H9 (cell line): ENCODE measurements around the gene SLC2A11. TPM values are rescaled to one million over a fixed set of nuclear protein-coding genes. Genes with fewer than 3 reads are reported as not detected.
A peak's percentile ranks its signal among the peaks of the same experiment; 100 is the strongest.

Experiments
- DNase-seq: peaks from one replicate; pipeline ENCODE4 v3.0.0-alpha.2; 2017
- H2AFZ ChIP-seq: one replicate; pipeline ENCODE4 v1.6.1; 2013; ENCODE audit warnings: mild to moderate bottlenecking, low read length, control low read depth, moderate library complexity
- H2AK5ac ChIP-seq: 2 replicates; pipeline ENCODE4 v1.6.1; 2013; ENCODE audit warnings: low read length, control low read depth, mixed read lengths; ENCODE audit not compliant: insufficient read length
- H2BK120ac ChIP-seq: one replicate; pipeline ENCODE4 v1.6.1; 2013; ENCODE audit warnings: low read depth, mild to moderate bottlenecking, low read length, control low read depth, inconsistent platforms; ENCODE audit not compliant: poor library complexity, severe bottlenecking
- H2BK12ac ChIP-seq: 2 replicates; pipeline ENCODE4 v1.6.1; 2013; ENCODE audit warnings: low read length, control low read depth, mixed read lengths, low read depth; ENCODE audit not compliant: insufficient read length
- H2BK15ac ChIP-seq: 2 replicates; pipeline ENCODE4 v1.6.1; 2013; ENCODE audit warnings: low read depth, low read length, control low read depth
- H2BK20ac ChIP-seq: one replicate; pipeline ENCODE4 v1.6.1; 2013; ENCODE audit warnings: low read depth, mild to moderate bottlenecking, low read length, control low read depth, inconsistent platforms; ENCODE audit not compliant: poor library complexity, severe bottlenecking
- H2BK5ac ChIP-seq: 2 replicates; pipeline ENCODE4 v1.6.1; 2013; ENCODE audit warnings: low read length, control low read depth, mixed read lengths; ENCODE audit not compliant: insufficient read length
- H3K14ac ChIP-seq: 2 replicates; pipeline ENCODE4 v1.6.1; 2013; ENCODE audit warnings: low read length, control low read depth; ENCODE audit not compliant: insufficient read depth
- H3K18ac ChIP-seq: 2 replicates; pipeline ENCODE4 v1.6.1; 2013; ENCODE audit warnings: low read depth, mild to moderate bottlenecking, mixed read lengths, low read length, control low read depth; ENCODE audit not compliant: insufficient read length
- H3K23ac ChIP-seq: 2 replicates; pipeline ENCODE4 v1.6.1; 2013; ENCODE audit warnings: low read length, control low read depth, mixed read lengths, low read depth; ENCODE audit not compliant: insufficient read length
- H3K23me2 ChIP-seq: 2 replicates; pipeline ENCODE4 v1.6.1; 2013; ENCODE audit warnings: low read depth, mild to moderate bottlenecking, mixed read lengths, low read length, control low read depth; ENCODE audit not compliant: insufficient read length, poor library complexity, severe bottlenecking
- H3K27ac ChIP-seq: 2 replicates; pipeline ENCODE4 v1.5.1; 2013; ENCODE audit warnings: low read length, control low read depth, mixed read lengths, low read depth; ENCODE audit not compliant: insufficient read length
- H3K27me3 ChIP-seq: 2 replicates; pipeline ENCODE4 v1.6.1; 2013; ENCODE audit warnings: low read length, control low read depth, inconsistent platforms; ENCODE audit not compliant: insufficient read depth
- H3K4ac ChIP-seq: 2 replicates; pipeline ENCODE4 v1.6.1; 2013; ENCODE audit warnings: low read depth, mild to moderate bottlenecking, control low read depth, inconsistent platforms, low read length, moderate library complexity
- H3K4me1 ChIP-seq: 2 replicates; pipeline ENCODE4 v1.6.1; 2013; ENCODE audit warnings: low read length, control low read depth, inconsistent platforms; ENCODE audit not compliant: insufficient read depth
- H3K4me2 ChIP-seq: 2 replicates; pipeline ENCODE4 v1.6.1; 2013; ENCODE audit warnings: low read length, control low read depth, mixed read lengths; ENCODE audit not compliant: insufficient read length, insufficient read depth
- H3K56ac ChIP-seq: 2 replicates; pipeline ENCODE4 v1.6.1; 2013; ENCODE audit warnings: low read depth, mild to moderate bottlenecking, mixed read lengths, low read length, control low read depth; ENCODE audit not compliant: insufficient read length
- H3K79me1 ChIP-seq: 2 replicates; pipeline ENCODE4 v1.6.1; 2013; ENCODE audit warnings: low read depth, mild to moderate bottlenecking, moderate library complexity, low read length, control low read depth, inconsistent platforms; ENCODE audit not compliant: insufficient read depth, poor library complexity, severe bottlenecking
- H3K79me2 ChIP-seq: 2 replicates; pipeline ENCODE4 v1.6.1; 2013; ENCODE audit warnings: low read length, control low read depth, inconsistent platforms; ENCODE audit not compliant: insufficient read depth
- H3K9ac ChIP-seq: 2 replicates; pipeline ENCODE4 v1.6.1; 2013; ENCODE audit warnings: low read length, control low read depth, mixed read lengths; ENCODE audit not compliant: insufficient read length; ENCODE audit errors: extremely low read depth
- H3K9me3 ChIP-seq: one replicate; pipeline ENCODE4 v1.6.1; 2013; ENCODE audit warnings: low read depth, low read length, inconsistent platforms; ENCODE audit not compliant: control insufficient read depth
- H3T11ph ChIP-seq: one replicate; pipeline ENCODE4 v1.6.1; 2013; ENCODE audit warnings: mild to moderate bottlenecking, low read length, control low read depth, inconsistent platforms
- H4K20me1 ChIP-seq: one replicate; pipeline ENCODE4 v1.6.1; 2013; ENCODE audit not compliant: control insufficient read depth, insufficient read length, insufficient read depth
- H4K5ac ChIP-seq: 2 replicates; pipeline ENCODE4 v1.6.1; 2013; ENCODE audit warnings: low read depth, mild to moderate bottlenecking, mixed read lengths, low read length, control low read depth; ENCODE audit not compliant: insufficient read length
- H4K8ac ChIP-seq: replicated peaks from 2 replicates; pipeline ENCODE4 v1.6.1; 2013; ENCODE audit warnings: low read length, control low read depth, mixed read lengths, low read depth; ENCODE audit not compliant: insufficient read length
- H4K91ac ChIP-seq: 2 replicates; pipeline ENCODE4 v1.6.1; 2013; ENCODE audit warnings: low read depth, mild to moderate bottlenecking, moderate library complexity, mixed read lengths, low read length, control low read depth; ENCODE audit not compliant: insufficient read length
- H3K27ac Mint-ChIP-seq, 3 experiments: 2 replicates in 2 of 3; 3 replicates in 1 of 3; pipeline ENCODE4 v1.8.0; 2020 to 2021; ENCODE audit warnings: mixed read lengths in 3 of 3, mild to moderate bottlenecking in 1 of 3, moderate library complexity in 1 of 3
- H3K27me3 Mint-ChIP-seq: 2 replicates; pipeline ENCODE4 v1.8.0; 2021; ENCODE audit warnings: low read depth, mild to moderate bottlenecking, moderate library complexity, mixed read lengths
- H3K36me3 Mint-ChIP-seq, 3 experiments: 2 replicates in 2 of 3; 3 replicates in 1 of 3; pipeline ENCODE4 v1.8.0; 2020 to 2021; ENCODE audit warnings: low read depth in 3 of 3, mixed read lengths in 3 of 3; ENCODE audit not compliant: insufficient read depth in 1 of 3
- H3K4me1 Mint-ChIP-seq, 2 experiments: 2 replicates each; pipeline ENCODE4 v1.8.0; 2020; ENCODE audit warnings: mixed read lengths in 2 of 2
- H3K4me3 Mint-ChIP-seq, 2 experiments: 2 replicates in 1 of 2; 3 replicates in 1 of 2; pipeline ENCODE4 v1.8.0; 2020 to 2021; ENCODE audit warnings: mild to moderate bottlenecking in 2 of 2, mixed read lengths in 2 of 2, moderate library complexity in 1 of 2
- H3K9me3 Mint-ChIP-seq, 2 experiments: 2 replicates in 1 of 2; 3 replicates in 1 of 2; pipeline ENCODE4 v1.8.0; 2020; ENCODE audit warnings: mild to moderate bottlenecking in 2 of 2, mixed read lengths in 2 of 2, moderate library complexity in 1 of 2
- CTCF ChIP-seq: fragments of 200-600 bp; sonication (generic); conservative IDR thresholded peaks from 3 replicates; pipeline ENCODE4 v1.8.0; 2021; ENCODE audit warnings: antibody characterized with exemption, mild to moderate bottlenecking
- WGBS: extraction: QIAGEN DNeasy Blood & Tissue Kit; methylation state at CpG from one replicate; pipeline ENCODE4 v1.1.7; 2013; ENCODE audit warnings: missing lambda C conversion rate, low lambda C conversion rate, mixed read lengths; ENCODE audit not compliant: insufficient read length; ENCODE audit errors: extremely low coverage; 5-methylcytosine and 5-hydroxymethylcytosine counted together
- total RNA-seq: library from RNA; stranded (reverse); gene quantifications from 2 replicates; pipeline ENCODE4 v1.2.1, GENCODE V29; 2021

Gene SLC2A11
- total RNA-seq, 1 experiment from 2014 or later: 15.0 TPM

- H3K18ac ChIP-seq: no peak overlapping the region
- no peak overlapping the region for H2BK20ac ChIP-seq
- H4K91ac ChIP-seq: no peak overlapping the region
- Mint-ChIP-seq H3K4me1 (peaks cover 5 to 10% of the 10 kb centered on the region in 2 experiments; a peak in 3 of 4 replicates), H3K27me3 (no peaks in the 10 kb centered on the region), H3K4me3 (no peak overlapping the region; a peak in 1 of 5 replicates), H3K36me3 (peaks cover 53 to 93% (median 87%) of the 10 kb centered on the region in 3 experiments), H3K27ac (no peak overlapping the region), H3K9me3 (no peaks in the 10 kb centered on the region)
- no peak for TF ChIP-seq CTCF
- DNase-seq: peak; percentile 17
- no peaks in the 10 kb centered on the region for H4K20me1 ChIP-seq
- H2AK5ac ChIP-seq: no peak overlapping the region
- H2BK5ac ChIP-seq: no peak overlapping the region
- no peak overlapping the region for H3K27ac ChIP-seq
- H2BK15ac ChIP-seq: no peak overlapping the region
- H3K79me2 ChIP-seq: no peaks in the 10 kb centered on the region
- H3K4me2 ChIP-seq: no peak overlapping the region
- no peaks in the 10 kb centered on the region for H3K9me3 ChIP-seq
- H3K4me1 ChIP-seq: no peaks in the 10 kb centered on the region
- no peak overlapping the region for H2AFZ ChIP-seq
- no peak overlapping the region for H3K4ac ChIP-seq
- no peak overlapping the region for H2BK120ac ChIP-seq
- no peak overlapping the region for H3K9ac ChIP-seq
- no peak overlapping the region for H3K56ac ChIP-seq
- no peak overlapping the region for H4K8ac ChIP-seq
- no peak overlapping the region for H3K14ac ChIP-seq
- no CpG with 5 or more reads among the region's 18 CpGs for WGBS
- H3T11ph ChIP-seq: no peak overlapping the region
- H2BK12ac ChIP-seq: no peak overlapping the region
- no peak overlapping the region for H3K23ac ChIP-seq
- H3K23me2 ChIP-seq: no peaks in the 10 kb centered on the region
- no peaks in the 10 kb centered on the region for H3K79me1 ChIP-seq
- H4K5ac ChIP-seq: no peak overlapping the region
- H3K27me3 ChIP-seq: no peaks in the 10 kb centered on the region
These were observed 41.3 kb upstream of the SLC2A11 start for GRCh38 chr22:23816156-23816976.
